GM12872 (cell line): ENCODE results near the gene NPTN.

Experiments
- TF ChIP-seq, protein P1 (sequence below): IDR thresholded peaks from 3 replicates; pipeline ENCODE4 v1.5.1; 2011; ENCODE audit warnings: low read depth, mild to moderate bottlenecking, low read length, moderate library complexity; ENCODE audit not compliant: insufficient read depth

The NPTN gene

DNA sequence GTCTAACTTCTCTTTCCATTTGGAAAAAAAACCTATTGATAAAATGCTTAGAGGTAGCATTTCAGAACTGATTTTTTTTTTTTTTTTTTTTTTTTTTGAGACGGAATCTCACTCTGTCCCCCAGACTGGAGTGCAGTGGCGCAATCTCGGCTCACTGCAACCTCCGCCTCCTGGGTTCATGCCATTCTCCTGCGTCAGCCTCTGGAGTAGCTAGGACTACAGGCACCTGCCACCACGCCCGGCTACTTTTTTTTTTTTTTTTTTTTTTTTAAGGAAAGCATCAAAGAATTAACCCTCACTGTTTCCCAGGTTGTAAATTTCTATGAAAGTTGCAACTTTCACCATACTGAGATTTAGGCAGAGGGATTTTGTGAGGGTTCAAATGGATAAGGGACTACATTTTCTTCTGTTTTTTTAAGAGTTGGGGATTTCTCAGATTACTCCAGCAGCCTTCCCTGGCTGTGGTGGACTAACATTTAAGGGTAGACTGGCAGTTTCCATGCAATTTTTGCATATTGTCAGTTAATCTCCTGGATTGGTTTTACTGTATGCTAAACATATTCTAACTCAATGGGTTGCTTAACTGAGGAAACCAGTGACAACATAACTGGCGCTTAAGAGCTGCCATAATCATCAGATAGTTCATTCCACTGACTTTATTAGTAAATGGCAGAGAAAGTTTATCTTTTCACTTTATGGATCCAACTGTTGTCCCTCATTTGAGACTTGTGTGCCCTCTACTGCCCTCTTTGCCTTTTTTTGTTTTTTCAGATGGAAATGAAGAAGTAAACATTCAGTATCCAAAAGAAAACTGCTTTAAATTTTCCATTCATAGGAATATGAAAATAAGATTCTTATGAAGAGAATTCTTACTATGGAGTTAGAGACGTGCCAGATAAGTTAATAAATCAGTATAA, 93.7 kb downstream of the NPTN start:
- TF ChIP-seq, protein P1, sequence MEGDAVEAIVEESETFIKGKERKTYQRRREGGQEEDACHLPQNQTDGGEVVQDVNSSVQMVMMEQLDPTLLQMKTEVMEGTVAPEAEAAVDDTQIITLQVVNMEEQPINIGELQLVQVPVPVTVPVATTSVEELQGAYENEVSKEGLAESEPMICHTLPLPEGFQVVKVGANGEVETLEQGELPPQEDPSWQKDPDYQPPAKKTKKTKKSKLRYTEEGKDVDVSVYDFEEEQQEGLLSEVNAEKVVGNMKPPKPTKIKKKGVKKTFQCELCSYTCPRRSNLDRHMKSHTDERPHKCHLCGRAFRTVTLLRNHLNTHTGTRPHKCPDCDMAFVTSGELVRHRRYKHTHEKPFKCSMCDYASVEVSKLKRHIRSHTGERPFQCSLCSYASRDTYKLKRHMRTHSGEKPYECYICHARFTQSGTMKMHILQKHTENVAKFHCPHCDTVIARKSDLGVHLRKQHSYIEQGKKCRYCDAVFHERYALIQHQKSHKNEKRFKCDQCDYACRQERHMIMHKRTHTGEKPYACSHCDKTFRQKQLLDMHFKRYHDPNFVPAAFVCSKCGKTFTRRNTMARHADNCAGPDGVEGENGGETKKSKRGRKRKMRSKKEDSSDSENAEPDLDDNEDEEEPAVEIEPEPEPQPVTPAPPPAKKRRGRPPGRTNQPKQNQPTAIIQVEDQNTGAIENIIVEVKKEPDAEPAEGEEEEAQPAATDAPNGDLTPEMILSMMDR = no peak

DNA sequence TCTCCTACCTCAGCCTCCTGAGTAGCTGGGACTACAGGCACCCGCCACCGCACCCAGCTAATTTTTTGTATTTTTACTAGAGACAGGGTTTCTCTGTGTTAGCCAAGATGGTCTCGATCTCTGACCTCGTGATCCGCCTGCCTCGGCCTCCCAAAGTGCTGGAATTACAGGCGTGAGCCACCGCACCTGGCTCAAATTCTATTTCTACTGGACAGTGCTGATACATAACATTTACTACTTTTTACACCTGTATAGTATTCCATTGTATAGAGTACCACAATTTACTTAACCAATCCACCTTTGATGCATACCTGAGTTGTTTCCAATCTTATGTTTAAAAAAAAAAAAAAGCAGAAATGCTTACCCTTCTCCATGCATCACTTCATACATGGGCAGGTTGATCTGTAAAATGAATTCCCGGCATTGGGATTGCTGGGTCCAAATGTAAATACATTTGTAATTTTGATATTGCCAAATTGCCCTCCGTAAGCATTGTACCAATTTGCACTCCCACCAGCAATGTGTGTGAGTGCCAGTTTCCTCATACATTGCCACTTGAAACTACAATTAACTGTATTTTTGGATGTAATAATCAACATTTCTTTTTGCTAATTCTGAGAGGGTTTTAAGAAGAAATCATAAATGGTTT, 94.5 kb downstream of the NPTN start:
- TF ChIP-seq, protein P1 = no peak

DNA sequence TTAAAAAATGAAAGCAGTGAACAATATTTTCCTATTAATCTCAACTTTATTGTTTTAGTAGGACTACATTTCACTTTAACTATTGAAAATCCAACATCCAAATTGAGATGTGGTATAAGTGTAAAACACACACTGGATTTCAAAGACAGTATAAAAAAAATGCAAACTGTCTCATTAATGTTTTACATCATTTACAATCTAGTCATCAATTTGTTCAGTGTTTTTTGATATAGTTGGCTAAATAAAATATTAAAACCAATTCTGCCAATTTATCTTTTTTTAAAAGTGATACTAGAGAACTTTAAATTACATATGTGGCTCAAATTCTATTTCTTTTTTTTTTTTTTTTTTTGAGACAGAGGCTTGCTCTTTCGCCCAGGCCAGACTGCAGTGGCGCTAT, 95.1 kb downstream of the NPTN start:
- TF ChIP-seq, protein P1 = no peak

DNA sequence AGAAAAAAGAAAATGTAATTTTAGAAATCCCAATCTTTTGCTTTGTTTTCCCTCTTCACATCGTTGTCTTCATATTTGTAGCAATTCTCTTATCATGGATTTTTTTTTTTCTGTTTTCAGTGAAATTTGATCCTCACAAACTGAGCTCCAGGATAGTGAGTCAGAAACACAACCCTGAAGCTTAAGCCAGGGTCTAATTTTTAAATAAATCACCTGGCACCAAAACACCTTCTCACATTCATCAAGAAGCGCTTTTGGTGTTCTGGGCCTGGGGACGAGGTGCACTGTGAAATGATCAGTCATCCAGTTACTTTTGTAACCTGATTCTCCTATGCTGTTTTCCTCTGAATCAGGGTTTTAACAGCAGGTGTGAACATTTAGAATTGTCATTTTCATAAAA, 102.5 kb downstream of the NPTN start:
- TF ChIP-seq, protein P1 = no peak

DNA sequence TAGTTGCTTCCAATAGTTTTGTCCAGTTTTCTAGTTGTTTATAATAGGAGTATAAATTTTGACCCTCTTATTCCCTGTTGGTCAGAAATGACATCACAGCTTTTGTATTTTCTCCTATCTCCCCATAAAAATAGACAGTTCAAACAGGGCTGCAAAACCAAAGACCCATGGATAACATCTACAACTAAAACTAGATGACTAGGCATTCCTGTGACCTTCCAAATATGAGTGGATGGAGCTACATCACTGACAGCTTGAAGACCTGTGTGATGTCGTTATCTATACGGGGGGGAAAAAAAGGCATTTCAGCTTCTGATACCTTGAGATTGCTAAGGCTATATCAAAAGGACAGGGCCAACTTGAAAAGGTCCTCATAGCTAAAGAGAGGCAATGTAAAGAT, 105.6 kb downstream of the NPTN start:
- TF ChIP-seq, protein P1 = no peak

DNA sequence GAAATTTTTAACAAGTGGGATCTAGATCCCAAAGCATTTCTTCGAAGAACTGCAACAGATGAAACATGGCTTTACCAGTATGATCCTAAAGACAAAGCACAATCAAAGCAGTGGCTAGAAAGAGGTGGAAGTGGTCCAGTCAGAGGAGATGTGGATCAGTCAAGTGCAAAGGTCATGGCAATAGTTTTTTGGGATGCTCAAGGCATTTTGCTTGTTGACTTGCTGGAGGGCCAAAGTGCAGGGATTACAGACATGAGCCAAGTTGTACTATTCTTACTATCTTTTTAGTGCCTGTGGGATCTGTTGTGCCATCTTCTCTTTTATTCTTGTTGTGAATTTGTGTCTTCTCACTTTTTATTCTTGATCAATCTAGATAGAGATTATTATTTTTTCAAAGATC, 108.3 kb downstream of the NPTN start:
- TF ChIP-seq, protein P1 = no peak

DNA sequence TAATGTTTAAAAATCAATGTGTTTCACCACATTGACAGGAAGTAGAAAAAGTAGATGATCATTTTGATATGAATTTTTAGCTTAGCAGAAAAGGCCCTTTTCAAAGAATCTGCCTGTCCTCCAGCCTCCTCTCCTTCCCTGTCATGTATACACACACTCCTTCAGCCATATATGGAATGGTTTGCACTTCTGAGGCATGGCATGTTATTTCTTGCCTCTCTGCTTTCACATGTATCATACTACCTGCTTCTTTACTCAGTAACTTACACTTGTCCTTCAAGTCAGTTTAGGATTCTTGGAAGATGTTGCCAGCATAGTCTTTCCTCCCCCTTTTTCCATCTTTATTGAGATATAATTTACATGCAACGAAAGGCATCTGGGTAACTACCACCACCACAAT, 111.2 kb downstream of the NPTN start:
- TF ChIP-seq, protein P1 = no peak
